Measurements from ENCODE around the gene JADE2.
"Not testable (repeated sequence)": the region's sequence is repeated elsewhere in the genome, so short reads cannot be mapped to it uniquely, and the experiment has no call there.

The JADE2 gene

GRCh38 chr5:134584662-134585061 lies 59.2 kb downstream of the JADE2 start:
- in situ Hi-C loops (cut with HindIII; ENCODE audit: low pct_unique_long_range_greater_than_20kb, low sequenced_read_pairs) = no loop called here
- DNase-seq (ENCODE audit: low read depth in 1 of 2, low spot score in 1 of 2) = no peak
- no peak for TF ChIP-seq JUND (IDR thresholded peaks at IDR 0.05; ENCODE audit: low read depth)

- no peak for TF ChIP-seq JUND (IDR thresholded peaks at IDR 0.05; ENCODE audit: low read depth)
- DNase-seq (ENCODE audit: low read depth in 1 of 2, low spot score in 1 of 2) = no peak
- in situ Hi-C loops (cut with HindIII; ENCODE audit: low pct_unique_long_range_greater_than_20kb, low sequenced_read_pairs) = no loop called here
Measured at GRCh38 chr5:134585966-134586365, 60.5 kb downstream of the JADE2 start.

- no peak for TF ChIP-seq JUND (IDR thresholded peaks at IDR 0.05; ENCODE audit: low read depth)
- peak in 1 of 2 experiments; percentile 91 for DNase-seq (ENCODE audit: low read depth in 1 of 2, low spot score in 1 of 2)
- in situ Hi-C loops (cut with HindIII; ENCODE audit: low pct_unique_long_range_greater_than_20kb, low sequenced_read_pairs) = no loop called here
Measured at GRCh38 chr5:134586866-134587524, 61.5 kb downstream of the JADE2 start.

- in situ Hi-C loops (cut with HindIII; ENCODE audit: low pct_unique_long_range_greater_than_20kb, low sequenced_read_pairs) = no loop called here
- peak in 1 of 2 experiments; percentile 86 for DNase-seq (ENCODE audit: low read depth in 1 of 2, low spot score in 1 of 2)
Measured at GRCh38 chr5:134590992-134591659, 65.7 kb downstream of the JADE2 start.

GRCh38 chr5:134592141-134592746 lies 66.8 kb downstream of the JADE2 start:
- in situ Hi-C loops (cut with HindIII; ENCODE audit: low pct_unique_long_range_greater_than_20kb, low sequenced_read_pairs) = no loop called here
- no peak for TF ChIP-seq JUND (IDR thresholded peaks at IDR 0.05; ENCODE audit: low read depth)
- peak in 1 of 2 experiments; percentile 78 for DNase-seq (ENCODE audit: low read depth in 1 of 2, low spot score in 1 of 2)

More at GRCh38 chr5:134590992-134591659, 65.7 kb downstream of the JADE2 start:
- no peak for TF ChIP-seq JUND (IDR thresholded peaks at IDR 0.05; ENCODE audit: low read depth)

GRCh38 chr5:134594336-134594735 lies 68.9 kb downstream of the JADE2 start:
- TF ChIP-seq JUND (IDR thresholded peaks at IDR 0.05; ENCODE audit: low read depth) = no peak
- in situ Hi-C loops (cut with HindIII; ENCODE audit: low pct_unique_long_range_greater_than_20kb, low sequenced_read_pairs) = no loop called here
- DNase-seq (ENCODE audit: low read depth in 1 of 2, low spot score in 1 of 2) = no peak

- TF ChIP-seq JUND (IDR thresholded peaks at IDR 0.05; ENCODE audit: low read depth) = no peak
- DNase-seq (ENCODE audit: low read depth in 1 of 2, low spot score in 1 of 2) = no peak
- in situ Hi-C loops (cut with HindIII; ENCODE audit: low pct_unique_long_range_greater_than_20kb, low sequenced_read_pairs) = no loop called here
Measured at GRCh38 chr5:134594797-134595457, 69.5 kb downstream of the JADE2 start.

GRCh38 chr5:134595458-134595838 lies 70.0 kb downstream of the JADE2 start:
- in situ Hi-C loops (cut with HindIII; ENCODE audit: low pct_unique_long_range_greater_than_20kb, low sequenced_read_pairs) = no loop called here
- DNase-seq (ENCODE audit: low read depth in 1 of 2, low spot score in 1 of 2) = no peak
- TF ChIP-seq JUND (IDR thresholded peaks at IDR 0.05; ENCODE audit: low read depth) = no peak

GRCh38 chr5:134599820-134600219 lies 74.3 kb downstream of the JADE2 start:
- in situ Hi-C loops (cut with HindIII; ENCODE audit: low pct_unique_long_range_greater_than_20kb, low sequenced_read_pairs); DNase-seq (ENCODE audit: low read depth in 1 of 2, low spot score in 1 of 2): not testable (repeated sequence)

- no peak for TF ChIP-seq JUND (IDR thresholded peaks at IDR 0.05; ENCODE audit: low read depth)
- in situ Hi-C loops (cut with HindIII; ENCODE audit: low pct_unique_long_range_greater_than_20kb, low sequenced_read_pairs) = no loop called here
- no peak for DNase-seq (ENCODE audit: low read depth in 1 of 2, low spot score in 1 of 2)
Measured at GRCh38 chr5:134600600-134600999, 75.1 kb downstream of the JADE2 start.

- in situ Hi-C loops (cut with HindIII; ENCODE audit: low pct_unique_long_range_greater_than_20kb, low sequenced_read_pairs) = no loop called here
- TF ChIP-seq JUND (IDR thresholded peaks at IDR 0.05; ENCODE audit: low read depth) = no peak
- DNase-seq (ENCODE audit: low read depth in 1 of 2, low spot score in 1 of 2) = no peak
Measured at GRCh38 chr5:134603059-134603458, 77.6 kb downstream of the JADE2 start.

GRCh38 chr5:134604908-134605307 lies 79.4 kb downstream of the JADE2 start:
- TF ChIP-seq JUND (IDR thresholded peaks at IDR 0.05; ENCODE audit: low read depth) = no peak
- in situ Hi-C loops (cut with HindIII; ENCODE audit: low pct_unique_long_range_greater_than_20kb, low sequenced_read_pairs) = no loop called here
- no peak for DNase-seq (ENCODE audit: low read depth in 1 of 2, low spot score in 1 of 2)

- TF ChIP-seq JUND (IDR thresholded peaks at IDR 0.05; ENCODE audit: low read depth) = no peak
Measured at GRCh38 chr5:134606726-134607125, 81.3 kb downstream of the JADE2 start.

More at GRCh38 chr5:134606726-134607125, 81.3 kb downstream of the JADE2 start:
- DNase-seq (ENCODE audit: low read depth in 1 of 2, low spot score in 1 of 2) = no peak
- in situ Hi-C loops (cut with HindIII; ENCODE audit: low pct_unique_long_range_greater_than_20kb, low sequenced_read_pairs) = no loop called here

Measured in T47D (cell line).